ENCODE measurements around the gene DHX30. TPM values are rescaled to one million over a fixed set of nuclear protein-coding genes. Genes with fewer than 3 reads are reported as not detected.
A peak's percentile ranks its signal among the peaks of the same experiment; 100 is the strongest.

Gene DHX30
- total and polyA plus RNA-seq, 8 donors, result 22.6 to 56.2 (median 43.9) TPM

GRCh38 chr3:47870156-47870555 is 67.2 kb downstream of the DHX30 start:
- no peak overlapping the region for H3K4me3 ChIP-seq
- TF ChIP-seq POLR2AphosphoS5 (IDR thresholded peaks at IDR 0.05) (no peak), CTCF (IDR thresholded peaks at IDR 0.05) (no peak), POLR2A (IDR thresholded peaks at IDR 0.05) (no peak), EP300 (IDR thresholded peaks at IDR 0.05) (no peak)
- no peak for DNase-seq
- H3K4me1 ChIP-seq, result peaks cover 0 to 32% (median 13%) of the 10 kb centered on the region in 4 donors
- intact Hi-C loops (cut with DNase I; ENCODE audit: low total_unique reads), result no loop called here
- WGBS, 5 donors, result 90 to 97% (median 94%) methylated on average over 3 of the region's 3 CpGs
- no peaks in the 10 kb centered on the region for H3K9me3 ChIP-seq
- peaks cover 67 to 99% (median 98%) of the 10 kb centered on the region in 4 donors for H3K36me3 ChIP-seq
- no peaks in the 10 kb centered on the region for H3K27me3 ChIP-seq
- no peak overlapping the region for H3K27ac ChIP-seq

- peaks cover 4 to 38% (median 16%) of the 10 kb centered on the region in 4 donors for H3K4me1 ChIP-seq
- no peak overlapping the region for H3K27ac ChIP-seq
- H3K27me3 ChIP-seq, result no peaks in the 10 kb centered on the region
- WGBS, 5 donors, result 92 to 95% (median 93%) methylated on average over 12 of the region's 12 CpGs
- no peak overlapping the region for H3K4me3 ChIP-seq
- H3K36me3 ChIP-seq, result peaks cover 66 to 99% (median 98%) of the 10 kb centered on the region in 4 donors
- H3K9me3 ChIP-seq, result no peaks in the 10 kb centered on the region
- no peak for TF ChIP-seq POLR2AphosphoS5 (IDR thresholded peaks at IDR 0.05)
- no peak for TF ChIP-seq POLR2A (IDR thresholded peaks at IDR 0.05)
- TF ChIP-seq EP300 (IDR thresholded peaks at IDR 0.05), result no peak
- TF ChIP-seq CTCF (IDR thresholded peaks at IDR 0.05), result no peak
- DNase-seq, result no peak
- intact Hi-C loops (cut with DNase I; ENCODE audit: low total_unique reads), result no loop called here
Observed at GRCh38 chr3:47870702-47871260, 67.8 kb downstream of the DHX30 start.

GRCh38 chr3:47871389-47871788 is 68.5 kb downstream of the DHX30 start:
- DNase-seq, result peak; percentile 52 to 83
- Histone ChIP-seq H3K4me3 (no peak overlapping the region), H3K27ac (peak overlapping the region in 3 of 5 donors; percentile 30 to 66 (median 40)), H3K27me3 (no peaks in the 10 kb centered on the region), H3K36me3 (peaks cover 62 to 99% (median 97%) of the 10 kb centered on the region in 4 donors), H3K9me3 (no peaks in the 10 kb centered on the region), H3K4me1 (peaks cover 4 to 38% (median 16%) of the 10 kb centered on the region in 4 donors)
- intact Hi-C loops (cut with DNase I; ENCODE audit: low total_unique reads), result no loop called here
- WGBS, 5 donors, result 33 to 66% (median 42%) methylated on average over 2 of the region's 2 CpGs
- TF ChIP-seq POLR2AphosphoS5 (IDR thresholded peaks at IDR 0.05) (peak in 2 of 3 donors; percentile 27 to 73), EP300 (IDR thresholded peaks at IDR 0.05) (no peak), CTCF (IDR thresholded peaks at IDR 0.05) (no peak), POLR2A (IDR thresholded peaks at IDR 0.05) (no peak)

- Histone ChIP-seq H3K9me3 (no peaks in the 10 kb centered on the region), H3K4me1 (peaks cover 4 to 48% (median 19%) of the 10 kb centered on the region in 4 donors), H3K27me3 (no peaks in the 10 kb centered on the region), H3K4me3 (no peak overlapping the region), H3K36me3 (peaks cover 49 to 94% (median 92%) of the 10 kb centered on the region in 4 donors), H3K27ac (peak overlapping the region in 1 of 5 donors; percentile 13)
- TF ChIP-seq CTCF (IDR thresholded peaks at IDR 0.05) (no peak), POLR2AphosphoS5 (IDR thresholded peaks at IDR 0.05) (no peak), EP300 (IDR thresholded peaks at IDR 0.05) (no peak), POLR2A (IDR thresholded peaks at IDR 0.05) (no peak)
- no peak for DNase-seq
- intact Hi-C loops (cut with DNase I; ENCODE audit: low total_unique reads), result no loop called here
- WGBS, 5 donors, result 58 to 74% (median 67%) methylated on average over 4 of the region's 4 CpGs
Observed at GRCh38 chr3:47872916-47873315, 70.0 kb downstream of the DHX30 start.
